GM12878 (cell line): ENCODE data around the gene OIT3. TPM values are rescaled to one million over a fixed set of nuclear protein-coding genes. Genes with fewer than 3 reads are reported as not detected.

Source experiments
- ATAC-seq: fragments of 200-7000 bp; cut with Tn5 transposase; 3 replicates; pipeline ENCODE4 v1.9.1; 2020; ENCODE audit warnings: mild to moderate bottlenecking, moderate library complexity
- BruUV-seq: library from RNA; stranded (reverse); fragments of 400-500 nt; replicated peaks from 2 replicates; lab custom pipeline; 2021; lab: Mats Ljungman, UMichigan
- CTCF ChIA-PET: fragments of 300-600 bp; sonication (Branson Sonifier 250); formaldehyde crosslinking; extraction: SDS; loops from one replicate; lab custom pipeline; 2021; ENCODE audit warnings: inconsistent platforms; lab: Yijun Ruan, JAX
- POLR2A ChIA-PET: fragments of 350-600 bp; formaldehyde crosslinking; extraction: SDS; loops from one replicate; lab custom pipeline; 2021; ENCODE audit warnings: inconsistent platforms; lab: Charles Lee
- RAD21 ChIA-PET: fragments of 300-600 bp; sonication (Branson Sonifier 250); formaldehyde crosslinking; loops from one replicate; lab custom pipeline; 2023; ENCODE audit warnings: antibody characterized with exemption; ENCODE audit not compliant: unreplicated experiment; lab: Charles Lee
- SMC1A ChIA-PET: fragments of 300-600 bp; sonication (Branson Sonifier 250); formaldehyde crosslinking; loops from one replicate; lab custom pipeline; 2023; ENCODE audit not compliant: unreplicated experiment, uncharacterized antibody; lab: Charles Lee
- DNase-seq: peaks from one replicate; pipeline ENCODE4 v3.0.0-alpha.2; 2011; ENCODE audit warnings: low read depth, low spot score
- FAIRE-seq: peaks from 3 replicates; lab custom pipeline; 2011; peaks lifted over from hg19 to GRCh38; lab: Jason Lieb, UNC
- H2AFZ ChIP-seq: 2 replicates; pipeline ENCODE4 v1.6.0; 2011; ENCODE audit warnings: low read depth, low read length, control low read depth; ENCODE audit not compliant: control insufficient read depth
- H3K27ac ChIP-seq: 2 replicates; pipeline ENCODE4 v1.5.1; 2011; ENCODE audit warnings: control low read depth; ENCODE audit not compliant: control insufficient read depth, insufficient read depth
- H3K27me3 ChIP-seq, 2 experiments: replicated peaks in 1 of 2; 2 replicates each; pipeline versions ENCODE4 v1.6.0 to v1.6.1; 2011; ENCODE audit warnings: low read length in 1 of 2; ENCODE audit not compliant: control insufficient read depth in 2 of 2, insufficient read depth in 2 of 2
- H3K36me3 ChIP-seq, 2 experiments: 2 replicates each; pipeline ENCODE4 v1.5.1; 2011; ENCODE audit warnings: low read length in 1 of 2; ENCODE audit not compliant: control insufficient read depth in 2 of 2, insufficient read depth in 2 of 2
- H3K4me1 ChIP-seq: 2 replicates; pipeline ENCODE4 v1.6.1; 2011; ENCODE audit warnings: mild to moderate bottlenecking, low read length, moderate library complexity, mixed read lengths; ENCODE audit not compliant: control insufficient read depth, insufficient read depth
- H3K4me2 ChIP-seq: 2 replicates; pipeline ENCODE4 v1.6.0; 2011; ENCODE audit warnings: control low read depth; ENCODE audit not compliant: control insufficient read depth, insufficient read depth
- H3K4me3 ChIP-seq: fragments of 200-600 bp; sonication (generic); 2 replicates; pipeline ENCODE4 v1.5.1; 2016
- H3K79me2 ChIP-seq: 2 replicates; pipeline ENCODE4 v1.6.0; 2011; ENCODE audit warnings: low read length; ENCODE audit not compliant: control insufficient read depth, insufficient read depth
- H3K9ac ChIP-seq: 2 replicates; pipeline ENCODE4 v1.8.0; 2011; ENCODE audit warnings: low read length, control low read depth, mixed read lengths; ENCODE audit not compliant: control insufficient read depth, insufficient read depth
- H3K9me3 ChIP-seq: replicated peaks from 3 replicates; pipeline ENCODE4 v1.5.1; 2011; ENCODE audit warnings: mild to moderate bottlenecking, low read length; ENCODE audit not compliant: control insufficient read depth, insufficient read depth
- H4K20me1 ChIP-seq: 2 replicates; pipeline ENCODE4 v1.6.0; 2011; ENCODE audit not compliant: control insufficient read depth, insufficient read depth
- CHD4 ChIP-seq: fragments of 200-600 bp; sonication (generic); IDR thresholded peaks from 2 replicates; pipeline ENCODE4 v1.6.1; 2016; ENCODE audit warnings: mild to moderate bottlenecking
- CUX1 ChIP-seq: IDR thresholded peaks from 2 replicates; pipeline ENCODE4 v1.6.1; 2012; ENCODE audit warnings: improper control_type of control experiment, low read depth, low read length; ENCODE audit not compliant: insufficient replicate concordance
- HDGF ChIP-seq: fragments of 450-650 bp; IDR thresholded peaks from 2 replicates; pipeline ENCODE4 v1.6.1; 2016; ENCODE audit warnings: antibody characterized with exemption
- IRF4 ChIP-seq: IDR thresholded peaks from 2 replicates; pipeline ENCODE4 v1.6.1; 2011; ENCODE audit warnings: low read depth, low read length
- MYC ChIP-seq: IDR thresholded peaks from 2 replicates; pipeline ENCODE4 v1.6.1; 2011; ENCODE audit warnings: mild to moderate bottlenecking, low read length, moderate library complexity, inconsistent platforms; ENCODE audit not compliant: insufficient read depth, insufficient replicate concordance, insufficient read length, severe bottlenecking
- POU2F2 ChIP-seq: IDR thresholded peaks from 3 replicates; pipeline ENCODE4 v1.6.1; 2011; ENCODE audit warnings: low read depth, mild to moderate bottlenecking, low read length, borderline replicate concordance
- SIN3A ChIP-seq: IDR thresholded peaks from 2 replicates; pipeline ENCODE4 v1.6.1; 2012; ENCODE audit warnings: low read depth, low read length, improper control_type of control experiment
- SMAD1 ChIP-seq: fragments of 450-650 bp; IDR thresholded peaks from 2 replicates; pipeline ENCODE4 v1.6.1; 2018; ENCODE audit warnings: mild to moderate bottlenecking, low read depth; ENCODE audit not compliant: partially characterized antibody
- SMARCA5 ChIP-seq: fragments of 450-650 bp; IDR thresholded peaks from 2 replicates; pipeline ENCODE4 v1.6.1; 2017; ENCODE audit warnings: mild to moderate bottlenecking
- ZBTB40 ChIP-seq: fragments of 450-650 bp; IDR thresholded peaks from 2 replicates; pipeline ENCODE4 v1.6.1; 2016; ENCODE audit warnings: mild to moderate bottlenecking, moderate library complexity, borderline replicate concordance
- WGBS: methylation state at CpG from one replicate; pipeline ENCODE4 v1.1.6; 2016; ENCODE audit warnings: low lambda C conversion rate; ENCODE audit not compliant: insufficient replicate concordance, insufficient coverage; ENCODE audit errors: missing lambda C conversion rate; 5-methylcytosine and 5-hydroxymethylcytosine counted together
- in situ Hi-C: fragments of 300-500 bp; cut with MboI; formaldehyde crosslinking; loops from 9 replicates; pipeline ENCODE4 v1.14.3; 2018; ENCODE audit warnings: mixed read lengths
- intact Hi-C: fragments of 100-400 bp; cut with micrococcal nuclease; formaldehyde crosslinking; loops from one replicate; pipeline ENCODE4 v1.14.2; 2022; ENCODE audit not compliant: unreplicated experiment
- polyA plus RNA-seq, 11 experiments: library from polyadenylated mRNA; depleted of rRNA in 4 of 11; unstranded in 6 of 11; stranded (reverse) in 5 of 11; fragments of >200 nt; fragmentation: Nextera tagmentation in 4 of 11; fragmentation: Illumina TruSeq in 1 of 11; extraction: Ambion mirVana in 4 of 11; extraction: Trizol in 1 of 11; gene quantifications; 1 replicate in 1 of 11; 2 replicates in 10 of 11; pipeline versions ENCODE4 v1.2.1 to v1.2.3, GENCODE V29; 2011 to 2016; ENCODE audit warnings: inconsistent platforms in 2 of 11, missing spikeins in 2 of 11, low read depth in 1 of 11
- total RNA-seq, 4 experiments: library from RNA; depleted of rRNA in 3 of 4; stranded (reverse); fragments of >200 nt in 3 of 4; fragmentation: Illumina TruSeq in 1 of 4; extraction: Trizol in 1 of 4; gene quantifications; 2 replicates each; pipeline versions ENCODE4 v1.2.1 to v1.2.3, GENCODE V29; 2013 to 2021
- TF ChIP-seq, protein P1 (sequence below): IDR thresholded peaks from 2 replicates; pipeline ENCODE4 v1.6.1; 2011; ENCODE audit warnings: borderline replicate concordance, low read depth, mild to moderate bottlenecking, moderate library complexity, mixed read lengths, low read length; ENCODE audit not compliant: insufficient read depth; ENCODE audit errors: extremely low read length
- TF ChIP-seq, protein P2 (sequence below): fragments of 450-650 bp; IDR thresholded peaks from 2 replicates; pipeline ENCODE4 v1.6.1; 2017; ENCODE audit warnings: borderline replicate concordance

OIT3 gene
- total and polyA plus RNA-seq, 10 of the 15 experiments (the other 5 are each of a cell fraction or from before 2014, with no cell fraction given), result not detected

GRCh38 chr10:72850861-72851260 is 42.7 kb upstream of the OIT3 start:
- ChIA-PET RAD21 (no interaction called here), POLR2A (interaction anchor here (1.0 kb wide), 1 partner anchor 8 kb away, joined by 3 read pairs; no protein-coding TSS in a partner anchor), CTCF (interaction anchor here (0.8 kb wide), 2 partner anchors 16 to 486 kb away, joined by 3 read pairs; no protein-coding TSS in a partner anchor), SMC1A (interaction anchor here (0.6 to 1.1 kb wide), 4 partner anchors 14 to 649 kb away, joined by 3 read pairs; no protein-coding TSS in a partner anchor)
- Histone ChIP-seq H2AFZ (no peak overlapping the region), H4K20me1 (no peaks in the 10 kb centered on the region), H3K9ac (no peak overlapping the region), H3K79me2 (no peaks in the 10 kb centered on the region), H3K9me3 (no peaks in the 10 kb centered on the region; the same call in 2 of the 3 replicates), H3K36me3 (no peaks in the 10 kb centered on the region), H3K4me2 (no peak overlapping the region), H3K4me1 (no peaks in the 10 kb centered on the region), H3K4me3 (no peak overlapping the region), H3K27me3 (no peaks in the 10 kb centered on the region), H3K27ac (no peak overlapping the region)
- no peak for FAIRE-seq
- in situ Hi-C loops (no loop called here), intact Hi-C loops (no loop called here)
- BruUV-seq, result no TSS peak
- WGBS, result 100% methylated on average over 2 of the region's 2 CpGs
- no peak for ATAC-seq
- DNase-seq, result no peak
- no peak for TF ChIP-seq ZBTB40
- TF ChIP-seq, protein P1, sequence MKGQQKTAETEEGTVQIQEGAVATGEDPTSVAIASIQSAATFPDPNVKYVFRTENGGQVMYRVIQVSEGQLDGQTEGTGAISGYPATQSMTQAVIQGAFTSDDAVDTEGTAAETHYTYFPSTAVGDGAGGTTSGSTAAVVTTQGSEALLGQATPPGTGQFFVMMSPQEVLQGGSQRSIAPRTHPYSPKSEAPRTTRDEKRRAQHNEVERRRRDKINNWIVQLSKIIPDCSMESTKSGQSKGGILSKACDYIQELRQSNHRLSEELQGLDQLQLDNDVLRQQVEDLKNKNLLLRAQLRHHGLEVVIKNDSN, result no peak
- no peak for TF ChIP-seq SMARCA5
- no peak for TF ChIP-seq IRF4
- no peak for TF ChIP-seq HDGF
- no peak for TF ChIP-seq CHD4
- TF ChIP-seq SMAD1, result no peak
- no peak for TF ChIP-seq POU2F2
- TF ChIP-seq MYC, result no peak
- TF ChIP-seq, protein P2, sequence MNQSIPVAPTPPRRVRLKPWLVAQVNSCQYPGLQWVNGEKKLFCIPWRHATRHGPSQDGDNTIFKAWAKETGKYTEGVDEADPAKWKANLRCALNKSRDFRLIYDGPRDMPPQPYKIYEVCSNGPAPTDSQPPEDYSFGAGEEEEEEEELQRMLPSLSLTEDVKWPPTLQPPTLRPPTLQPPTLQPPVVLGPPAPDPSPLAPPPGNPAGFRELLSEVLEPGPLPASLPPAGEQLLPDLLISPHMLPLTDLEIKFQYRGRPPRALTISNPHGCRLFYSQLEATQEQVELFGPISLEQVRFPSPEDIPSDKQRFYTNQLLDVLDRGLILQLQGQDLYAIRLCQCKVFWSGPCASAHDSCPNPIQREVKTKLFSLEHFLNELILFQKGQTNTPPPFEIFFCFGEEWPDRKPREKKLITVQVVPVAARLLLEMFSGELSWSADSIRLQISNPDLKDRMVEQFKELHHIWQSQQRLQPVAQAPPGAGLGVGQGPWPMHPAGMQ, result no peak
- TF ChIP-seq CUX1, result no peak
- TF ChIP-seq SIN3A, result no peak
